ENCODE results near the gene MUC6.

The MUC6 gene

GRCh38 chr11:1067812-1068496 lies 31.4 kb upstream of the MUC6 start:
- H3K4me1 ChIP-seq, result no peaks in the 10 kb centered on the region
- TF ChIP-seq CTCF (IDR thresholded peaks at IDR 0.05; ENCODE audit: low read depth, low read length), result no peak
- H3K4me3 ChIP-seq (ENCODE audit: low read depth, low read length), result no peak overlapping the region
- H3K9me3 ChIP-seq, result no peaks in the 10 kb centered on the region
- H3K27me3 ChIP-seq, result no peaks in the 10 kb centered on the region
- H3K36me3 ChIP-seq, result no peaks in the 10 kb centered on the region
- no peak for DNase-seq

GRCh38 chr11:1064167-1064566 lies 27.6 kb upstream of the MUC6 start:
- Histone ChIP-seq H3K27me3 (no peaks in the 10 kb centered on the region), H3K4me1 (no peaks in the 10 kb centered on the region), H3K4me3 (ENCODE audit: low read depth, low read length) (no peak overlapping the region), H3K9me3 (no peaks in the 10 kb centered on the region), H3K36me3 (no peaks in the 10 kb centered on the region)
- no peak for DNase-seq
- no peak for TF ChIP-seq CTCF (IDR thresholded peaks at IDR 0.05; ENCODE audit: low read depth, low read length)

- no peak for DNase-seq
- Histone ChIP-seq H3K4me3 (ENCODE audit: low read depth, low read length) (no peak overlapping the region), H3K9me3 (no peaks in the 10 kb centered on the region), H3K36me3 (no peaks in the 10 kb centered on the region), H3K27me3 (no peaks in the 10 kb centered on the region), H3K4me1 (no peaks in the 10 kb centered on the region)
- TF ChIP-seq CTCF (IDR thresholded peaks at IDR 0.05; ENCODE audit: low read depth, low read length), result no peak
Observed at GRCh38 chr11:1062075-1062820, 25.7 kb upstream of the MUC6 start.

- DNase-seq, result no peak
- no peaks in the 10 kb centered on the region for H3K36me3 ChIP-seq
- no peak overlapping the region for H3K4me3 ChIP-seq (ENCODE audit: low read depth, low read length)
- H3K9me3 ChIP-seq, result no peaks in the 10 kb centered on the region
- H3K27me3 ChIP-seq, result no peaks in the 10 kb centered on the region
- no peaks in the 10 kb centered on the region for H3K4me1 ChIP-seq
- no peak for TF ChIP-seq CTCF (IDR thresholded peaks at IDR 0.05; ENCODE audit: low read depth, low read length)
Observed at GRCh38 chr11:1060852-1061616, 24.5 kb upstream of the MUC6 start.

GRCh38 chr11:1060410-1060809 lies 23.9 kb upstream of the MUC6 start:
- Histone ChIP-seq H3K36me3 (no peaks in the 10 kb centered on the region), H3K4me3 (ENCODE audit: low read depth, low read length) (no peak overlapping the region), H3K4me1 (no peaks in the 10 kb centered on the region), H3K9me3 (no peaks in the 10 kb centered on the region), H3K27me3 (no peaks in the 10 kb centered on the region)
- DNase-seq, result no peak
- no peak for TF ChIP-seq CTCF (IDR thresholded peaks at IDR 0.05; ENCODE audit: low read depth, low read length)

Data from BE2C (cell line).